ENCODE measurements around the gene UTP11.

- no peak for TF ChIP-seq CTCF (IDR thresholded peaks at IDR 0.05; ENCODE audit: low read depth, low read length)
- TF ChIP-seq EZH2phosphoT487 (IDR thresholded peaks at IDR 0.05; ENCODE audit: low read depth), result no peak
Measured at GRCh38 chr1:38013227-38013622, 691 bp downstream of the UTP11 start.

Data from OCI-LY3 (cell line).